GM18508 (cell line): ENCODE measurements around the gene IFFO2.
"Not testable (repeated sequence)": the region's sequence is repeated elsewhere in the genome, so short reads cannot be mapped to it uniquely, and the experiment has no call there.

Source experiments
- ATAC-seq: cut with Tn5 transposase; IDR thresholded peaks from one replicate; pipeline ENCODE4 v1.9.1; 2021; ENCODE audit warnings: moderate number of reproducible peaks; ENCODE audit not compliant: insufficient read depth, unreplicated experiment

IFFO2 gene

DNA sequence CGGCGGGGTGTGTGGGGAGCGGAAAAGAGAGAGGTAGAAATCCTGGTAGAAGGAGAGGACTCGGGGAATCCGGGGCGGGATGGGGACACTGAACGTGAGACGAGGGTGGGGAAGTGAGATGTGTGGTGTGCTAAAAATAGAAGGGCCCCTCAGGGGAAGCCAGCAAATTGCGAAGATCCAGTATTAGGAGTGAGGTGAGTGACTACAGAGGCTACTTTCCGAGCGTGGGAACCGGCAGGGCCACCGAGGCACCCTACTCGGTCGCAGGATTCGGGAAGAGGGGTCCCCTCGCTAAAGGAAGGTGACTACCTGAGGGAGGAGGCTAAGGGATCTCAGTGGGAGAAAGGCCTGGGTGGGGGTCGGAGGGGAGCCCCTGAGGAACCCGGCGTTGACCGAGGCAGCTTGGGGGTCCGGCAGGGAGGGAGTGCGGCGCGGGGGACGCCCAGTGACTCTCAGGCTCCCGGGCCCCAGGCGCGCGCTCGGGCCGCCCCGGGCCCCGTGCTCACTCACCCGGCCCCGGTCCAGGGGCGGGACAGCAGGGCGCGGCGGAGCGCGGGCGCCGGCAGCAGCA is 54.4 kb downstream of the IFFO2 start:
- no peak for ATAC-seq

DNA sequence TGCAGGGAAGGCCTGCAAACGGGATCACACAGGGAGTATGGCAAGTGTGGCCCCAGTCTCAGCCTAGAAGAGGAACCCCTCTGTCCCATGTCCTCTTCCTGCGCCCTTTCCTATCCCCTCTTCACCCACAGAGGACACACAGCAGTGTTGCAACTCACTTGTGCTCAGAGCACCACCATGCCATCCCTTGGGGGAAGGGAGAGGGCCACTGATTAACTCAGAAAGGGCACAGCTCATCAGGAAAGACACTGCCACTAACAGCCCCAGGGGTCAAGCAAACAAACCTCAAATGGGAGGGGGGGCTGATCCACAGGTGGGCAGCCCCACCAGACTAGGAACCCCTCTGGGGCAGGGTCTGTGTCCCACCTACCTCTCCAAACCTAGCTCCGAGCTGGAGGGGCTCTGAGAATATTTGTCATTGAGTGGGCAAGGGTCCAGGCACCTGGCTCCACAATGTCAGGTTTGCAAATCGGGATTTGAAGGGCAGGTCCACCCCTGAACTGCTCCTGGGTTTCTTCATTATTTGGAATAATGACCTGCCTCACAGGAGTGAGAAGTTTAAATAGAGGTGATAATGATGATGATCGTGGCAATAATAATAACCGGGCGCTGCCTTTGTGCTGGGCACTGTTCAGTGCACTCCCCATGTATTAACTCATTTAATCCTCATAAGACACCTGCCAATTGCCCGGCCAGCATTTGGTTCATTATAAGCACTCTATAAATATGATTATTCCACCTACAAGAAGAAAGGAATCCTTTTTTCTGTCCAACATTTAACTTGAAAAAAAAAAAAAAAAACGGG is 55.1 kb downstream of the IFFO2 start:
- no peak for ATAC-seq

DNA sequence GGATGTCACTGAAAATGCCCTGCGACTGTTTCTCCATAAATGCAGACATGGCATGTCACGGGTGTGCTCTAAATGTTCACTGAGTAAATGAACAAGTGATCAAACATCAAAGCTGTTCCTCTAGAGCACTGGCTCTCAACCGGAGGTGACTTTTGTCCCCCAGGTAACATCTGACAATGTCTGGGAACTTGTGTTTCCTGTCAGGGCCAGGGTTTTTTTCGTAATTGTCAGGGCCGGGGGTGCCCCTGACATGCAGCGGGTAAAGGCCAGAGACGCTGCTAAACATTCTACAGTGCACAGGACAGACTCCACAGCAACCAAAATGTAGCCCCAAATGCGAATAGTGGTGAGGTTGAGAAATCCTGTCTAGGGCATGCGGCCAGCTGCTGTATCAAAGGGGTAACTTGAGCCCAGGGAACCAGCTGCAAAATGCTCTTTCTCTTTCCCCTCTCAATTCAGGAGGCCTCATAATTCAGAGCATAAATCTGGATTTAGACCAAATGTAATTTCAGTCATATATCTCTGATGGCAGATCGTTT is 56.1 kb downstream of the IFFO2 start:
- ATAC-seq, result no peak

GRCh38 chr1:18899363-18900049 is 57.0 kb downstream of the IFFO2 start:
- no peak for ATAC-seq

DNA sequence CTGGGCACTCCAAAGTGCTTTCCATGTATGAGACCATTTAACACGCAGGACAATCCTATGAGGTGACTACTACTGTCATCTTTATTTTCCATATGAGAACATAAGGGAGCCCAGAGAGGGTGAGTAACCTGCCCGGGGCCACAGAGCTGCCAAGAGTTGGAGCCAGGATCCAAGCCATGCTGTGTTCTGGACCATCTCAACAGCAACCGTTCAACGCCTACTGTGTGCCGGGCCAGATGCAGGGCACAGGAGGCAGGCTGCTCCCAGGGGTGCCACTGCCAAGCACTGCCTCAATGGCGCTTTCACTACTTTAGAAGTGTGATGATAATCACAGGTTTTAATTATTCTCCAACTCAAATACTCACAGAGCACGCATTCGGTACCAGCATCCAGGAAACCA is 57.9 kb downstream of the IFFO2 start:
- ATAC-seq, result no peak

- no peak for ATAC-seq
These were observed 61.2 kb downstream of the IFFO2 start for GRCh38 chr1:18895317-18895716.

GRCh38 chr1:18893120-18893519 is 63.4 kb downstream of the IFFO2 start:
- no peak for ATAC-seq

DNA sequence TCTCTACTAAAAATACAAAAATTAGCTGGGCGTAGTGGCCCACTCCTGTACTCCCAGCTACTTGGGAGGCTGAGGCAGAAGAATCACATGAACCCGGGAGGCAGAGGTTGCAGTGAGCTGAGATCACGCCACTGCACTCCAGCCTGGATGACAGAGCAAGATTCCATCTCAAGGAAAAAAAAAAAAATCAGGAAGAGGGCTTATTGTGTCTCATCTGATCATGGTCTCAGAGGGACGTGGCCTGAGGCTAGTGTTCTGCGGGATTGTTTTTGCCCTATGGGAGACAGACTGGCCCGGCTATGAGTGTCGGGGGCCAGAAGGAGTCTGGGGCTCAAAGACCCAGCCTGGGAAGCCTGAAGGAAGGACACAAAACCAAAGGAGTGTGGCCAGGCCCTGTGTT is 64.6 kb downstream of the IFFO2 start:
- ATAC-seq, result not testable (repeated sequence)

DNA sequence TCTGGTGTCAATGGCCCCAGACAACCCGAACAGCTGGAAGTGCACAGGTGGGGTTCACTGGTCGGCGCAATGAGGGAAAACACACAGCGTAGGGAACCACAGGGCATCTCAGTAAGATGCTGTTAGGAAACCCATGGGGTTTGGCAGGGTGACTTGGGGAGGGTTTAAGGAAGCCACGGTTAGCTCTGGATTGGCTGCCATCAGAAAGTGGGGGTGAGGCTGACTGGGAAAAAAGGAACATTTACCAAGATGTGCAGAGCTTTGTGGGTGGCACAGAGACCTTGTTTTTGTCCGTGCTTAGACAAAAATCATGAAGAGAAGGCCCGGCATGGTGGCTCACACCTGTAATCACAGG is 65.1 kb downstream of the IFFO2 start:
- ATAC-seq, result no peak

GRCh38 chr1:18890706-18891425 is 65.6 kb downstream of the IFFO2 start:
- ATAC-seq, result no peak

GRCh38 chr1:18886003-18886335 is 70.5 kb downstream of the IFFO2 start:
- no peak for ATAC-seq

- no peak for ATAC-seq
These were observed 71.0 kb downstream of the IFFO2 start for GRCh38 chr1:18885311-18886002.

DNA sequence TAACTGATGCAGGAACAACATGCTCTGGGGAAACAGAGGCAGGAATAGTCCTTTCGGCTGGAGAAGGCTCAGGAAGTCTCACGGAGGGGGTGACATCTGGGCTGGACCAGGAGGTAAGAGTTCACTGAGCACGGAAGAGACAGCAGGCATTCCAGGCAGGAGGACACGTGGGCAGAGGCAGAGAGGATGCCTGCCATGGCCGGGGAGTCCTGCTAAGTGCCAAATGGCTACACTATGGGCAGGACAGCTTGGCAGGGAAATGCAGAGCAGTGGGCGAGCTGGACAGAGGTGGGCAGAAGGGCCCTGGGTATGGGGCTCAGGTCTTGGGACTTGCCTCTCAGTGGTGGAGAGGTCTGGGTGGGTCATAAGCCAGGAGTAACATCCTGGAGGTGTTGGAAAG is 71.7 kb downstream of the IFFO2 start:
- no peak for ATAC-seq

- no peak for ATAC-seq
These were observed 72.1 kb downstream of the IFFO2 start for GRCh38 chr1:18884419-18884717.

GRCh38 chr1:18883636-18884418 is 72.6 kb downstream of the IFFO2 start:
- ATAC-seq, result no peak

DNA sequence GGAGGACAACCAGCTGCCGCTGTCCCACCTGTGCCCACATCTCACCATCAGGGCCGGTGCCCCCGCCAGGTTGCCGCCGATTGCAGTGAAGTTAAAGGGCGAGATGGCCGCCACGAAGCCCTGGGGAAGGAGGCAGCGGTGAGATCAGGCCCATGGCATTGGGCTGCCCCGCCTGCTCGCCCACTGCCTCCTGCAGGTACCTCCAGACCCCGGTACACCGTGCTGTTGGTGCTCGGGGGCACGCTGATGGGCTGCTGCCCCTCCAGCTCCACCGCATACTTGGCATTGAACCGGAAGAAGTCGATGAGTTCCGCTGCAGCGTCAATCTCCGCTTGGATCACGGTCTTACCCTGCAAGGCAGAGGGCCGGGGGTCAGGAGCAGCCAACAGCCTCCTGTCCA is 73.4 kb downstream of the IFFO2 start:
- no peak for ATAC-seq

DNA sequence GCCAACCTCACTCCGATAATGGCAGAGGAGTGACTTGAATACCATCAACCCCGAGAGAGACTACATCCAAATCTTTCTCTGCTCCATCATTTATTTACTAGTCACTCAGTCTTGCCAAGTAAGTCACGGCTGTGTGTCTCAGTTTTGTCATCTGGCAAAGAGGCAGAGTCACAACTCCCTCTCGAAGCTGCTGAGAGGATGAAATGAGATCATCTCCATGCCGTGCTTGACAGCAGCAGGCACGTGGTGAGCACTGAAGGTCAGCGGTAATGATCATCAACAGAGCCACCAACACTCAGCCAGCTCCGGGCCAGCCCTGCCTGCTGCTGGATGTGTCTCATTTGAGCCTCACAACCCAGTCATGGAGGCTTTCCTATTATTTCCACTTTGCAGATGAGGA is 74.0 kb downstream of the IFFO2 start:
- no peak for ATAC-seq

- ATAC-seq, result no peak
These were observed 74.6 kb downstream of the IFFO2 start for GRCh38 chr1:18881642-18882431.

GRCh38 chr1:18881164-18881563 is 75.3 kb downstream of the IFFO2 start:
- no peak for ATAC-seq
